Caco-2 (cell line): ENCODE results near the gene VPS9D1. TPM values are rescaled to one million over a fixed set of nuclear protein-coding genes. Genes with fewer than 3 reads are reported as not detected.
"Not testable (repeated sequence)": the region's sequence is repeated elsewhere in the genome, so short reads cannot be mapped to it uniquely, and the experiment has no call there.

Source experiments
- BruUV-seq: library from RNA; stranded (reverse); fragments of 400-500 nt; replicated peaks from 2 replicates; lab custom pipeline; 2021; lab: Mats Ljungman, UMichigan
- CTCF ChIA-PET: fragments of 300-600 bp; sonication (Branson Sonifier 250); formaldehyde crosslinking; loops from one replicate; lab custom pipeline; 2022; ENCODE audit warnings: antibody characterized with exemption; lab: Charles Lee
- POLR2A ChIA-PET: fragments of 300-600 bp; sonication (Branson Sonifier 250); formaldehyde crosslinking; loops from one replicate; lab custom pipeline; 2022; ENCODE audit warnings: antibody characterized with exemption; lab: Charles Lee
- DNase-seq, 2 experiments: peaks; one replicate each; pipeline versions ENCODE4 v3.0.0 to v3.0.0-alpha.2; 2020 to 2022
- H3K27me3 ChIP-seq: replicated peaks from 2 replicates; pipeline ENCODE4 v1.6.0; 2011; ENCODE audit warnings: low read length; ENCODE audit not compliant: control insufficient read depth, insufficient read depth
- H3K36me3 ChIP-seq: 2 replicates; pipeline ENCODE4 v1.5.1; 2011; ENCODE audit warnings: low read length; ENCODE audit not compliant: control insufficient read depth, insufficient read depth
- H3K4me1 ChIP-seq: fragments of 250-450 bp; sonication (Bioruptor Pico); 2 replicates; pipeline ENCODE4 v1.5.1; 2020; ENCODE audit warnings: mild to moderate bottlenecking
- H3K4me3 ChIP-seq: 2 replicates; pipeline ENCODE4 v1.5.1; 2011; ENCODE audit warnings: low read depth, mild to moderate bottlenecking, control low read depth, low read length
- H3K9me3 ChIP-seq: fragments of 250-450 bp; sonication (Bioruptor Pico); 2 replicates; pipeline ENCODE4 v1.5.1; 2020; ENCODE audit warnings: mild to moderate bottlenecking, moderate library complexity
- H3K27ac Mint-ChIP-seq: one replicate; pipeline ENCODE4 v1.8.0; 2022; ENCODE audit warnings: mixed read lengths; ENCODE audit not compliant: unreplicated experiment
- H3K27me3 Mint-ChIP-seq: one replicate; pipeline ENCODE4 v1.8.0; 2022; ENCODE audit warnings: mixed read lengths; ENCODE audit not compliant: insufficient read depth, unreplicated experiment
- H3K36me3 Mint-ChIP-seq: one replicate; pipeline ENCODE4 v1.8.0; 2022; ENCODE audit warnings: mild to moderate bottlenecking, mixed read lengths; ENCODE audit not compliant: insufficient read depth, unreplicated experiment
- H3K4me1 Mint-ChIP-seq: one replicate; pipeline ENCODE4 v1.8.0; 2022; ENCODE audit warnings: low read depth, mixed read lengths; ENCODE audit not compliant: unreplicated experiment
- H3K4me3 Mint-ChIP-seq: one replicate; pipeline ENCODE4 v1.8.0; 2022; ENCODE audit warnings: mild to moderate bottlenecking, moderate library complexity, mixed read lengths; ENCODE audit not compliant: unreplicated experiment
- H3K9me3 Mint-ChIP-seq: one replicate; pipeline ENCODE4 v1.8.0; 2022; ENCODE audit warnings: mixed read lengths; ENCODE audit not compliant: unreplicated experiment
- intact Hi-C: fragments of 100-400 bp; cut with micrococcal nuclease; formaldehyde crosslinking; loops from one replicate; pipeline ENCODE4 v1.10.0; 2022; ENCODE audit not compliant: unreplicated experiment
- total RNA-seq: library from RNA; stranded (reverse); gene quantifications from 2 replicates; pipeline ENCODE4 v1.2.3, GENCODE V29; 2022
- TF ChIP-seq, protein P1 (sequence below), 2 experiments: fragments of 200-600 bp in 1 of 2; IDR thresholded peaks; 1 replicate in 1 of 2; 2 replicates in 1 of 2; pipeline versions ENCODE4 v1.5.1 to v1.8.0; 2011 to 2022; ENCODE audit warnings: antibody characterized with exemption in 1 of 2, control low read depth in 1 of 2, inconsistent platforms in 1 of 2, low read depth in 1 of 2, low read length in 1 of 2, mild to moderate bottlenecking in 1 of 2, moderate library complexity in 1 of 2; ENCODE audit not compliant: insufficient read depth in 1 of 2, severe bottlenecking in 1 of 2, unreplicated experiment in 1 of 2

Gene VPS9D1
- total RNA-seq, 1 experiment from 2014 or later, result 6.3 TPM

DNA sequence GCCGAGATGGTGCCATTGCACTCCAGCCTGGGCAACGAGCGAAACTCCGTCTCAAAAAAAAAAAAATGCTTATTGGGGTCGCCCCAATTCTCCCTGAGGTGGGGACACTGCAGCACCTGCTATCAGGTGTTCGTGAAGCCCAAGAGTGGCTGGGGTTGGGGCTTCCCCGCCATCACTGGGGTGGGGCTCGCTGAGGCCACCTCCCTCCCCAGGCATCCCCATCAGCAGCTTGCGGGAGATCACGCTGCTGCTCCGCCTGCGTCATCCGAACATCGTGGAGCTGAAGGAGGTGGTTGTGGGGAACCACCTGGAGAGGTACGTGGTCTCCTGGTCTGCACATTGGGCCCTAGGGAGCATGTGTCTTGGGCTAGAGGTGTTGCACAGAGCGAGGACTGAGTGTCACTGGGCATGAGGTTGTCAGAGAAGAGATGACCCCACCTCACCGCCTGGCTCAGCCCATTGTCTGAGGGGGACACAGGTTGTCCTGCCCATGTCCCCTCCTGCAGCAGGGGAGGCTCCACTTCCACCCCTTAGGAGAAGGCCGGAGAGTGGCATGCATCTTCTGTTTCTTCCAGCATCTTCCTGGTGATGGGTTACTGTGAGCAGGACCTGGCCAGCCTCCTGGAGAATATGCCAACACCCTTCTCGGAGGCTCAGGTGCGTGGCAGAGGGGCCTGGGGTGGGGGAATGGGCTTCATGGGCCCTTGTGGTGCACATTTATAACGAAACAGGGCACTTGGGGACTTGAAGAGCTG lies 29.3 kb downstream of the VPS9D1 start:
- Histone ChIP-seq H3K9me3 (no peaks in the 10 kb centered on the region), H3K4me3 (no peak overlapping the region), H3K36me3 (peaks cover 13% of the 10 kb centered on the region), H3K4me1 (peaks cover 10% of the 10 kb centered on the region), H3K27me3 (no peaks in the 10 kb centered on the region)
- TF ChIP-seq, protein P1, sequence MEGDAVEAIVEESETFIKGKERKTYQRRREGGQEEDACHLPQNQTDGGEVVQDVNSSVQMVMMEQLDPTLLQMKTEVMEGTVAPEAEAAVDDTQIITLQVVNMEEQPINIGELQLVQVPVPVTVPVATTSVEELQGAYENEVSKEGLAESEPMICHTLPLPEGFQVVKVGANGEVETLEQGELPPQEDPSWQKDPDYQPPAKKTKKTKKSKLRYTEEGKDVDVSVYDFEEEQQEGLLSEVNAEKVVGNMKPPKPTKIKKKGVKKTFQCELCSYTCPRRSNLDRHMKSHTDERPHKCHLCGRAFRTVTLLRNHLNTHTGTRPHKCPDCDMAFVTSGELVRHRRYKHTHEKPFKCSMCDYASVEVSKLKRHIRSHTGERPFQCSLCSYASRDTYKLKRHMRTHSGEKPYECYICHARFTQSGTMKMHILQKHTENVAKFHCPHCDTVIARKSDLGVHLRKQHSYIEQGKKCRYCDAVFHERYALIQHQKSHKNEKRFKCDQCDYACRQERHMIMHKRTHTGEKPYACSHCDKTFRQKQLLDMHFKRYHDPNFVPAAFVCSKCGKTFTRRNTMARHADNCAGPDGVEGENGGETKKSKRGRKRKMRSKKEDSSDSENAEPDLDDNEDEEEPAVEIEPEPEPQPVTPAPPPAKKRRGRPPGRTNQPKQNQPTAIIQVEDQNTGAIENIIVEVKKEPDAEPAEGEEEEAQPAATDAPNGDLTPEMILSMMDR (IDR thresholded peaks at IDR 0.05; ENCODE audit: insufficient read depth in 1 of 2, low read depth in 1 of 2, low read length in 1 of 2, severe bottlenecking in 1 of 2, unreplicated experiment in 1 of 2), result no peak
- ChIA-PET CTCF (interaction anchor here (0.7 to 0.8 kb wide), 2 partner anchors 9 to 92 kb away, joined by 3 to 9 read pairs; no protein-coding TSS in a partner anchor), POLR2A (no interaction called here)
- no peak for DNase-seq
- Mint-ChIP-seq H3K36me3 (peaks cover 82% of the 10 kb centered on the region), H3K4me1 (peaks cover 6% of the 10 kb centered on the region), H3K4me3 (no peak overlapping the region), H3K27ac (no peak overlapping the region), H3K9me3 (no peaks in the 10 kb centered on the region), H3K27me3 (no peaks in the 10 kb centered on the region)
- intact Hi-C loops, result no loop called here
- BruUV-seq, result no TSS peak

DNA sequence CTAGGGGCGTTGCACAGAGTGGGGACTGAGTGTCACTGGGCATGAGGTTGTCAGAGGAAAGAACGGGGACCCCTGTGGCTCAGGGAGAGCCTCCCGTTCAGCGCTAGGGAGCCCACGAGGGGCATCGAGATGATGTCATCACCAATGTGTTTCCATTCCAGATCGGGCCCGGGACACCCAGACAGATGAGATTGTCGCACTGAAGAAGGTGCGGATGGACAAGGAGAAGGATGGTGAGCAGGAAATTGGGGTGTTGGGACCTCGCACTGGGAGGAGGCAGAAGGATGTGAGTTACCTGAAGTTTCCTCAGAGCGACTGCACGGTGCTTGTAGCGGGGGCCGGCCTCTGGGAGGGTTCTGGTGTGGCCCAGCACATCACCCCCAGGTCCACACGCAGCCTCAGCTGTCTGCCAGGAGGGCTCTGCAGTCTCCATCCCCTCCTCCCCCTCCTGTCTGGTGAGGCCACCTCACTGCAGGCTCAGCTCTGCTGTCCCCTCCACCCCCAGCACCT lies 30.3 kb downstream of the VPS9D1 start:
- Histone ChIP-seq H3K36me3 (peaks cover 13% of the 10 kb centered on the region), H3K27me3 (no peaks in the 10 kb centered on the region), H3K4me1 (peaks cover 10% of the 10 kb centered on the region), H3K9me3 (peaks cover 4% of the 10 kb centered on the region; the same call in 1 of the 2 replicates), H3K4me3 (no peak overlapping the region)
- no peak overlapping the region for H3K4me3 Mint-ChIP-seq
- CTCF ChIA-PET, result interaction anchor here (0.7 kb wide), 1 partner anchor 91 kb away, joined by 9 read pairs; no protein-coding TSS in a partner anchor
- intact Hi-C loops, result no loop called here
- DNase-seq, result no peak
- TF ChIP-seq, protein P1 (IDR thresholded peaks at IDR 0.05; ENCODE audit: insufficient read depth in 1 of 2, low read depth in 1 of 2, low read length in 1 of 2, severe bottlenecking in 1 of 2, unreplicated experiment in 1 of 2), result no peak
- H3K4me1 Mint-ChIP-seq, result peaks cover 6% of the 10 kb centered on the region
- POLR2A ChIA-PET, result interaction anchor here (0.6 kb wide), 1 partner anchor 396 kb away, joined by 3 read pairs; no protein-coding TSS in a partner anchor
- no peaks in the 10 kb centered on the region for H3K9me3 Mint-ChIP-seq
- no TSS peak for BruUV-seq
- peaks cover 82% of the 10 kb centered on the region for H3K36me3 Mint-ChIP-seq
- H3K27me3 Mint-ChIP-seq, result no peaks in the 10 kb centered on the region
- H3K27ac Mint-ChIP-seq, result no peak overlapping the region

DNA sequence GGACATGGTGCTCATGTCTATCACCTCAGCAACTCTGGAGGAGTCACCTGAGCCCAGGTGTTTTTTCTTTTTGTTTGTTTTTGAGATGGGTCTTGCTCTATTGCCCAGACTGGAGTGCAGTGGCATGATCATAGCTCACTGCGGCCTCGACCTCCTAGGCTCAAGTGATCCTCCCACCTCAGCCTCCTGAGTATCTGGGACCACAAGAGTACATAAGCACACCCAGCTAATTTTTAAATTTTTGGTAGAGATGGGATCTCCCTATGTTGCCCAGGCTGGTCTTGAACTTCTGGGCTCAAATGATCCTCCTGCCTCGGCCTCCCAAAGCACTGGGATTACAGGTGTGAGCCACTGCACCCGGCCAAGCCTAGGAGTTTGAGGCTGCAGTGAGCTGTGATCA lies 31.1 kb downstream of the VPS9D1 start:
- H3K4me1 Mint-ChIP-seq, H3K27me3 ChIP-seq, intact Hi-C loops, H3K4me1 ChIP-seq, H3K9me3 ChIP-seq, H3K27me3 Mint-ChIP-seq, H3K27ac Mint-ChIP-seq, H3K4me3 Mint-ChIP-seq, BruUV-seq, DNase-seq, H3K9me3 Mint-ChIP-seq, H3K4me3 ChIP-seq: not testable (repeated sequence)
- peaks cover 13% of the 10 kb centered on the region for H3K36me3 ChIP-seq
- peaks cover 81% of the 10 kb centered on the region for H3K36me3 Mint-ChIP-seq
- ChIA-PET POLR2A (interaction anchor here (0.6 kb wide), 1 partner anchor 397 kb away, joined by 3 read pairs; no protein-coding TSS in a partner anchor), CTCF (interaction anchor here (1.7 kb wide), 1 partner anchor 11 kb away, joined by 4 read pairs; no protein-coding TSS in a partner anchor)
